Caco-2 (cell line): ENCODE data around the gene MPND. TPM values are rescaled to one million over a fixed set of nuclear protein-coding genes. Genes with fewer than 3 reads are reported as not detected.

Experiments
- BruUV-seq: library from RNA; stranded (reverse); fragments of 400-500 nt; replicated peaks from 2 replicates; lab custom pipeline; 2021; lab: Mats Ljungman, UMichigan
- CTCF ChIA-PET: fragments of 300-600 bp; sonication (Branson Sonifier 250); formaldehyde crosslinking; loops from one replicate; lab custom pipeline; 2022; ENCODE audit warnings: antibody characterized with exemption; lab: Charles Lee
- POLR2A ChIA-PET: fragments of 300-600 bp; sonication (Branson Sonifier 250); formaldehyde crosslinking; loops from one replicate; lab custom pipeline; 2022; ENCODE audit warnings: antibody characterized with exemption; lab: Charles Lee
- DNase-seq, 2 experiments: peaks; one replicate each; pipeline versions ENCODE4 v3.0.0 to v3.0.0-alpha.2; 2020 to 2022
- H3K27me3 ChIP-seq: replicated peaks from 2 replicates; pipeline ENCODE4 v1.6.0; 2011; ENCODE audit warnings: low read length; ENCODE audit not compliant: control insufficient read depth, insufficient read depth
- H3K36me3 ChIP-seq: 2 replicates; pipeline ENCODE4 v1.5.1; 2011; ENCODE audit warnings: low read length; ENCODE audit not compliant: control insufficient read depth, insufficient read depth
- H3K4me1 ChIP-seq: fragments of 250-450 bp; sonication (Bioruptor Pico); 2 replicates; pipeline ENCODE4 v1.5.1; 2020; ENCODE audit warnings: mild to moderate bottlenecking
- H3K4me3 ChIP-seq: 2 replicates; pipeline ENCODE4 v1.5.1; 2011; ENCODE audit warnings: low read depth, mild to moderate bottlenecking, control low read depth, low read length
- H3K9me3 ChIP-seq: fragments of 250-450 bp; sonication (Bioruptor Pico); 2 replicates; pipeline ENCODE4 v1.5.1; 2020; ENCODE audit warnings: mild to moderate bottlenecking, moderate library complexity
- H3K27ac Mint-ChIP-seq: one replicate; pipeline ENCODE4 v1.8.0; 2022; ENCODE audit warnings: mixed read lengths; ENCODE audit not compliant: unreplicated experiment
- H3K27me3 Mint-ChIP-seq: one replicate; pipeline ENCODE4 v1.8.0; 2022; ENCODE audit warnings: mixed read lengths; ENCODE audit not compliant: insufficient read depth, unreplicated experiment
- H3K36me3 Mint-ChIP-seq: one replicate; pipeline ENCODE4 v1.8.0; 2022; ENCODE audit warnings: mild to moderate bottlenecking, mixed read lengths; ENCODE audit not compliant: insufficient read depth, unreplicated experiment
- H3K4me1 Mint-ChIP-seq: one replicate; pipeline ENCODE4 v1.8.0; 2022; ENCODE audit warnings: low read depth, mixed read lengths; ENCODE audit not compliant: unreplicated experiment
- H3K4me3 Mint-ChIP-seq: one replicate; pipeline ENCODE4 v1.8.0; 2022; ENCODE audit warnings: mild to moderate bottlenecking, moderate library complexity, mixed read lengths; ENCODE audit not compliant: unreplicated experiment
- H3K9me3 Mint-ChIP-seq: one replicate; pipeline ENCODE4 v1.8.0; 2022; ENCODE audit warnings: mixed read lengths; ENCODE audit not compliant: unreplicated experiment
- intact Hi-C: fragments of 100-400 bp; cut with micrococcal nuclease; formaldehyde crosslinking; loops from one replicate; pipeline ENCODE4 v1.10.0; 2022; ENCODE audit not compliant: unreplicated experiment
- total RNA-seq: library from RNA; stranded (reverse); gene quantifications from 2 replicates; pipeline ENCODE4 v1.2.3, GENCODE V29; 2022
- TF ChIP-seq, protein P1 (sequence below), 2 experiments: fragments of 200-600 bp in 1 of 2; IDR thresholded peaks; 1 replicate in 1 of 2; 2 replicates in 1 of 2; pipeline versions ENCODE4 v1.5.1 to v1.8.0; 2011 to 2022; ENCODE audit warnings: antibody characterized with exemption in 1 of 2, control low read depth in 1 of 2, inconsistent platforms in 1 of 2, low read depth in 1 of 2, low read length in 1 of 2, mild to moderate bottlenecking in 1 of 2, moderate library complexity in 1 of 2; ENCODE audit not compliant: insufficient read depth in 1 of 2, severe bottlenecking in 1 of 2, unreplicated experiment in 1 of 2

MPND gene
- total RNA-seq, 1 experiment from 2014 or later = 35.7 TPM

DNA sequence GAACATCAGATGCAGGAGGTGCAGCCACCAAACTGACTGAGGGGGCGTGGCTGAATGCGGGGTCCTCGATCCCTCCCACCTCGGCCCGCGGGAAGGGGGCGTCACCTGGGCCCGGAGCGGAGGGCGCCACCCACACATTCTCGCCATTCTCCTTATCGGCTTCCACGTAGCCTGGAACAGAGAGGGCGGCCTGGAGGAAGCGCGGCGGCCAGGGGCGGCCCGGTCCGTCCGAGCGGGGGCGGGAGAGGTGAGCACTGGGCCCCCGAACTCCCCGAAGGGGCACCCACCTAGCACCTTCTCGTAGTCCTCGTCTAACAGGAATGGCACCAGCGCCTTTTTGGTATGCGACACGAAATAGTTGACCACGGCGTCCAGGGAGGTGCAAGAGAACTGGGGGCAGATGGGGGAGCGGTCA is 16.5 kb upstream of the MPND start:
- intact Hi-C loops = no loop called here
- Histone ChIP-seq H3K4me1 (no peaks in the 10 kb centered on the region), H3K9me3 (no peaks in the 10 kb centered on the region), H3K36me3 (0 out of 2 replicates have a peak, but pooled peaks cover 2% of the 10 kb centered on the region), H3K4me3 (no peak overlapping the region), H3K27me3 (no peaks in the 10 kb centered on the region)
- POLR2A ChIA-PET = no interaction called here
- Mint-ChIP-seq H3K4me3 (no peak overlapping the region), H3K9me3 (no peaks in the 10 kb centered on the region), H3K27ac (no peak overlapping the region), H3K36me3 (peaks cover 64% of the 10 kb centered on the region), H3K27me3 (no peaks in the 10 kb centered on the region), H3K4me1 (peaks cover 5% of the 10 kb centered on the region)
- DNase-seq = no peak
- TF ChIP-seq, protein P1, sequence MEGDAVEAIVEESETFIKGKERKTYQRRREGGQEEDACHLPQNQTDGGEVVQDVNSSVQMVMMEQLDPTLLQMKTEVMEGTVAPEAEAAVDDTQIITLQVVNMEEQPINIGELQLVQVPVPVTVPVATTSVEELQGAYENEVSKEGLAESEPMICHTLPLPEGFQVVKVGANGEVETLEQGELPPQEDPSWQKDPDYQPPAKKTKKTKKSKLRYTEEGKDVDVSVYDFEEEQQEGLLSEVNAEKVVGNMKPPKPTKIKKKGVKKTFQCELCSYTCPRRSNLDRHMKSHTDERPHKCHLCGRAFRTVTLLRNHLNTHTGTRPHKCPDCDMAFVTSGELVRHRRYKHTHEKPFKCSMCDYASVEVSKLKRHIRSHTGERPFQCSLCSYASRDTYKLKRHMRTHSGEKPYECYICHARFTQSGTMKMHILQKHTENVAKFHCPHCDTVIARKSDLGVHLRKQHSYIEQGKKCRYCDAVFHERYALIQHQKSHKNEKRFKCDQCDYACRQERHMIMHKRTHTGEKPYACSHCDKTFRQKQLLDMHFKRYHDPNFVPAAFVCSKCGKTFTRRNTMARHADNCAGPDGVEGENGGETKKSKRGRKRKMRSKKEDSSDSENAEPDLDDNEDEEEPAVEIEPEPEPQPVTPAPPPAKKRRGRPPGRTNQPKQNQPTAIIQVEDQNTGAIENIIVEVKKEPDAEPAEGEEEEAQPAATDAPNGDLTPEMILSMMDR (IDR thresholded peaks at IDR 0.05; ENCODE audit: insufficient read depth in 1 of 2, low read depth in 1 of 2, low read length in 1 of 2, severe bottlenecking in 1 of 2, unreplicated experiment in 1 of 2) = no peak
- no TSS peak for BruUV-seq
- CTCF ChIA-PET = no interaction called here

DNA sequence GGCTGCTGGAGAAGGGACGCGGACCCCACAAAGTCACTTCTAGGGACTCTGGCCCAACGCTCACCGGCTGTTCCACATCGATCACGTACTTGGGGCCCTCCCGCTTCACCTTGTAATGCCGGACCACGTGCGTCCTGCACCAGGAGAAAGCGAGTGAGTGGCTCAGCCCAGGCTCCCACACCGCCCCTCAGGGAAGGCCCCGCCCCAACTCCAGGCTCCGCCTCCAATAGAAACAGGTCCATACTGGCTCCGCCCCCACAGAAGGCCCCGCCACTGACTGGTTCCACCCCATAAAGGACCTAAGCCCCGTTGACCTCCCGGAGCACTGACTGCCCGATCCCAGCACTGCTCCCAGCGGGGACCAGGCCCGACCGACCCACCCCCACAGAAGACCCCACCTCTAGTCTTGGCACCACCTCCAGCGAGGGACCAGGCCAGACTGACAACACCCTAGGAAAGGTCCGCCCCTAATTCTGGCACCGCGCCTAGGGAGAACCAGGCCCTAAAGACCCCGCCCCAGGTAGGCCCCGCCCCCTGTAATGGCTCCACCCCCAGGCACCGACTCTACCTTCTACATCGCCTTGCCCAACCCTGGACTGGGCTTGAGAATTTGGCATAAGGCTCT is 16.0 kb upstream of the MPND start:
- peak; percentile 51 to 62 for DNase-seq
- BruUV-seq = no TSS peak
- ChIA-PET POLR2A (interaction anchor here (1.2 kb wide), 1 partner anchor 16 kb away, joined by 9 read pairs; the partner anchor contains the start of gene MPND), CTCF (interaction anchor here (0.9 kb wide), 1 partner anchor 15 kb away, joined by 3 read pairs; no protein-coding TSS in a partner anchor)
- Mint-ChIP-seq H3K27ac (no peak overlapping the region), H3K27me3 (no peaks in the 10 kb centered on the region), H3K4me1 (peaks cover 5% of the 10 kb centered on the region), H3K9me3 (no peaks in the 10 kb centered on the region), H3K36me3 (peaks cover 60% of the 10 kb centered on the region), H3K4me3 (peak overlapping the region; percentile 10)
- intact Hi-C loops = no loop called here
- Histone ChIP-seq H3K9me3 (no peaks in the 10 kb centered on the region), H3K4me3 (no peak overlapping the region), H3K36me3 (0 out of 2 replicates have a peak, but pooled peaks cover 2% of the 10 kb centered on the region), H3K4me1 (no peaks in the 10 kb centered on the region), H3K27me3 (no peaks in the 10 kb centered on the region)
- TF ChIP-seq, protein P1 (IDR thresholded peaks at IDR 0.05; ENCODE audit: insufficient read depth in 1 of 2, low read depth in 1 of 2, low read length in 1 of 2, severe bottlenecking in 1 of 2, unreplicated experiment in 1 of 2) = no peak

DNA sequence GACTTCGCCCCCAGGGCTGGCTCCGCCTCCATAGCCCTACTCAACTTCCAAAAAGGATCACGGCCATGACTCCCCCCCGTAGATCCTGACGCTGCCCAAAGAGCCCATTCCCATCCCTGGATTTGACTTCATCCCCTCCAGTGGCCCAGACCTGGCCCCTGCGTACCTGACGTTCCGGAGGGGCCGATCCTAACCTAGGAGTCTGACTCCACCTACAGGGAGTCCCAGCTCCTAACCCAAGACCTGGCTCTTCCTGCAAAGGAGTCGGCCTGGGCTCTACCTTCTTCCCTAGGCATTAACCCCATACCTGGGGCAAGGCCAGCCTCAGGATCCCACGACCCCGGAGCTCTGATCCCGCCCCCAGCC is 15.5 kb upstream of the MPND start:
- Mint-ChIP-seq H3K4me1 (peaks cover 5% of the 10 kb centered on the region), H3K27me3 (no peaks in the 10 kb centered on the region), H3K27ac (no peak overlapping the region), H3K9me3 (no peaks in the 10 kb centered on the region), H3K4me3 (peak overlapping the region; percentile 10), H3K36me3 (peaks cover 55% of the 10 kb centered on the region)
- no peaks in the 10 kb centered on the region for H3K27me3 ChIP-seq
- no peaks in the 10 kb centered on the region for H3K9me3 ChIP-seq
- ChIA-PET CTCF (interaction anchor here (0.6 to 0.9 kb wide), 3 partner anchors 14 to 177 kb away, joined by 3 read pairs; no protein-coding TSS in a partner anchor), POLR2A (interaction anchor here (0.8 to 1.2 kb wide), 2 partner anchors 15 to 74 kb away, joined by 5 to 9 read pairs; partner anchors contain the start of genes CHAF1A and MPND)
- no peak for DNase-seq
- H3K36me3 ChIP-seq = 0 out of 2 replicates have a peak, but pooled peaks cover 2% of the 10 kb centered on the region
- intact Hi-C loops = no loop called here
- H3K4me1 ChIP-seq = no peaks in the 10 kb centered on the region
- no peak overlapping the region for H3K4me3 ChIP-seq
- no TSS peak for BruUV-seq
- TF ChIP-seq, protein P1 (IDR thresholded peaks at IDR 0.05; ENCODE audit: insufficient read depth in 1 of 2, low read depth in 1 of 2, low read length in 1 of 2, severe bottlenecking in 1 of 2, unreplicated experiment in 1 of 2) = no peak
